ENCODE data around the gene CD79B. TPM values are rescaled to one million over a fixed set of nuclear protein-coding genes. Genes with fewer than 3 reads are reported as not detected.
"Not testable (repeated sequence)": the region's sequence is repeated elsewhere in the genome, so short reads cannot be mapped to it uniquely, and the experiment has no call there.

Gene CD79B
- total RNA-seq, 2 experiments from 2014 or later: 24.2 to 24.3 TPM

- intact Hi-C loops (cut with micrococcal nuclease); H3K36me3 Mint-ChIP-seq (ENCODE audit: low read depth): not testable (repeated sequence)
- CTCF ChIA-PET: interaction anchor here (0.6 to 2.8 kb wide), 9 partner anchors 10 to 231 kb away, joined by 3 to 11 read pairs (median 5); no protein-coding TSS in a partner anchor
Measured at GRCh38 chr17:63901971-63902370, 30.2 kb downstream of the CD79B start.

GRCh38 chr17:63898899-63899798, 33.0 kb downstream of the CD79B start:
- H3K9me3 Mint-ChIP-seq; H3K36me3 Mint-ChIP-seq (ENCODE audit: low read depth); H3K4me3 Mint-ChIP-seq; H3K27me3 Mint-ChIP-seq (ENCODE audit: low read depth); H3K4me1 Mint-ChIP-seq (ENCODE audit: low read depth); intact Hi-C loops (cut with micrococcal nuclease): not testable (repeated sequence)
- DNase-seq: peak; percentile 69
- H3K27ac Mint-ChIP-seq: peak overlapping the region; percentile 46
- CTCF ChIA-PET: interaction anchor here (0.6 to 1.3 kb wide), 5 partner anchors 9 to 47 kb away, joined by 3 to 5 read pairs (median 3); partner anchors contain the start of gene GH2

More at GRCh38 chr17:63901971-63902370, 30.2 kb downstream of the CD79B start:
- not testable (repeated sequence) for H3K27me3 Mint-ChIP-seq (ENCODE audit: low read depth); H3K9me3 Mint-ChIP-seq; H3K27ac Mint-ChIP-seq; H3K4me1 Mint-ChIP-seq (ENCODE audit: low read depth); DNase-seq; H3K4me3 Mint-ChIP-seq

DNA sequence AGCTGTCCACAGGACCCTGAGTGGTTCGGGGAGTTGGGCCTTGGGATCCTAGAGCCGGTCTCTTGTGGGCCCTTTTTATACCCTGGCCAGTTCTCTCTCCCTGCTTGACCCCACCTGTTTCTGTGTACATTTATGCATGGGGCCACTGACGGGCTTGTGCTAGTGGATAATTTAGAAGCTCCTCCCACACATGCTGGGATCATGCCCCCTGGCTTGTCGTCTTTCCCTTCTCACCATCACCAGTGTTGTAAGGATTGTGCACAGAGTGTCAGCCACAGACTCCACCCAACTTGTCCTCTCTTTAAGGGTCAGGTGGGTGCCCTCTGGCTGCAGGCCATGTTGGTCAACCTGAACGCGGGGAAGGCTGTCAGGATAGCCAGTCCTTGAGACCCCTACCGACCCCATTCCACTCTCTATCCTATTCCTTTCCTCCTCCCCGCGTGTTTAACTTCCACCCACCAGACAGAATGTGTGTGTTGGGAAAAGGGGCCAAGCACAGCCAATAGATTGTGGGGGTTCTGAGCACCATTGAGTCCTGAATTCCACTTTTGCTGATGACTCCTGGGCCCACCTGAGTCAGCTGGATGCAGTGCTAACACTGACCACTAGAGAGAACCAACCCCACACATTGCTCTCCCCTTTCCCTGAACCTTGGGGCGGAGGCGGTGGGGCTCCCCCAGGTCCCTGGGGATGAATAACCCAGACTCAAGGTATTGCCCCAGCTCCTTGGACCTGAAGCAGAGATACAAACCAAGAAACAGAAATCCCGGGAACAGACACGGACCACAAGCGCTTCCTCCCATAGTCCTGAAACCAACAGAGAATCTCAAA, 35.4 kb downstream of the CD79B start, which contains the start of gene CSH1:
Gene CSH1 (minus strand): TSS at position 51 of the 831 bp plus-strand sequence. CDS start 63 bp downstream, outside the sequence.
- H3K27ac Mint-ChIP-seq; DNase-seq; H3K9me3 Mint-ChIP-seq; H3K27me3 Mint-ChIP-seq (ENCODE audit: low read depth); intact Hi-C loops (cut with micrococcal nuclease); CTCF ChIA-PET; H3K4me1 Mint-ChIP-seq (ENCODE audit: low read depth); H3K4me3 Mint-ChIP-seq; H3K36me3 Mint-ChIP-seq (ENCODE audit: low read depth): not testable (repeated sequence)

GRCh38 chr17:63894821-63895220, 37.3 kb downstream of the CD79B start:
- intact Hi-C loops (cut with micrococcal nuclease); CTCF ChIA-PET; H3K27ac Mint-ChIP-seq; H3K27me3 Mint-ChIP-seq (ENCODE audit: low read depth); H3K4me3 Mint-ChIP-seq; H3K36me3 Mint-ChIP-seq (ENCODE audit: low read depth); H3K9me3 Mint-ChIP-seq; H3K4me1 Mint-ChIP-seq (ENCODE audit: low read depth); DNase-seq: not testable (repeated sequence)

DNA sequence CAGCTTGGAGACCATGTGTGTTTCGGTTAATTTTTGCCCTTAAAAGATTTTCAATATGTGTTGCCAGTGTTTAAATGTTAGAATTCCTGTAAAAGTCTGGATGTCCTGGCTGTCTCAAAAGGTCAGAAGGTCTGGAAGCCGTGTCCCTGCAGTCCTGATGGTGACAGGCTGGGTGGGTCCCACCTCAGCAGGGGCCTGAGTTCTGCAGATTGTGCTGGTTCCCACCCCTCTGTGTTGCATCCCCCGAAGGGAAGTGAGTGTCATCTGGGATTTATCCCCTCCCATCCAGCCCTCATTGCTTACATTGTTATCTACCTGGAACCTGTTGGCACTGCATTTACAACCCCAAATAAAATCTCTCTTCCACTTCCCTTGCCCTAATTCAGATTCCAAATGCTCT, 38.1 kb downstream of the CD79B start:
- H3K4me1 Mint-ChIP-seq (ENCODE audit: low read depth); H3K27ac Mint-ChIP-seq; H3K36me3 Mint-ChIP-seq (ENCODE audit: low read depth); H3K4me3 Mint-ChIP-seq; CTCF ChIA-PET; intact Hi-C loops (cut with micrococcal nuclease); DNase-seq; H3K9me3 Mint-ChIP-seq; H3K27me3 Mint-ChIP-seq (ENCODE audit: low read depth): not testable (repeated sequence)

- CTCF ChIA-PET: interaction anchor here (1.0 to 2.9 kb wide), 3 partner anchors 10 to 29 kb away, joined by 3 to 9 read pairs (median 3); partner anchors contain the start of gene CSHL1
- H3K4me3 Mint-ChIP-seq; H3K27me3 Mint-ChIP-seq (ENCODE audit: low read depth); H3K36me3 Mint-ChIP-seq (ENCODE audit: low read depth); DNase-seq; H3K27ac Mint-ChIP-seq; H3K4me1 Mint-ChIP-seq (ENCODE audit: low read depth); H3K9me3 Mint-ChIP-seq; intact Hi-C loops (cut with micrococcal nuclease): not testable (repeated sequence)
Measured at GRCh38 chr17:63892316-63893037, 39.7 kb downstream of the CD79B start.

GRCh38 chr17:63889026-63889848, 42.9 kb downstream of the CD79B start:
- peak; percentile 23 for DNase-seq
- H3K4me1 Mint-ChIP-seq (ENCODE audit: low read depth); H3K36me3 Mint-ChIP-seq (ENCODE audit: low read depth); H3K9me3 Mint-ChIP-seq; H3K27ac Mint-ChIP-seq; H3K27me3 Mint-ChIP-seq (ENCODE audit: low read depth); H3K4me3 Mint-ChIP-seq; intact Hi-C loops (cut with micrococcal nuclease): not testable (repeated sequence)
- CTCF ChIA-PET: interaction anchor here (0.6 to 4.1 kb wide), 16 partner anchors 8 to 244 kb away, joined by 3 to 20 read pairs (median 4); partner anchors contain the start of genes CSHL1 and GH2

DNA sequence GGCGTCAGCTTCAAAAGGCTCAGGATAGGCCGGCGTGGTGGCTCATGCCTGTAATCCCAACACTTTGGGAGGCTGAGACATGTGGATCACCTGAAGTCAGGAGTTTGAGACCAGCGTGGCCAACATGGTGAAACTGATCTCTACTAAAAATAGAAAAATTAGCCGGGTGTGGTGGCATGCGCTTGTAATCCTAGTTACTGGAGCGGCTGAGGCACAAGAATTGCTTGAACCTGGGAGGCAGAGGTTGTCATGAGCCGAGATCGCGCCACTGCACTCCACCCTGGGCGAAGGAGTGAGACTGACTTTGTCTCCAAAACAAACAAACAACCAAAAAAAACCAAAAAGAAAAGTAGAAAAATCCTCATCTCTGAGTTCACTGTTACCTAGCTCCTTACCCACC, 47.0 kb downstream of the CD79B start:
- CTCF ChIA-PET: interaction anchor here (0.7 kb wide), 1 partner anchor 291 kb away, joined by 3 read pairs; no protein-coding TSS in a partner anchor
- H3K9me3 Mint-ChIP-seq; H3K27ac Mint-ChIP-seq; H3K36me3 Mint-ChIP-seq (ENCODE audit: low read depth); H3K27me3 Mint-ChIP-seq (ENCODE audit: low read depth); intact Hi-C loops (cut with micrococcal nuclease); H3K4me3 Mint-ChIP-seq; H3K4me1 Mint-ChIP-seq (ENCODE audit: low read depth); DNase-seq: not testable (repeated sequence)

- H3K27ac Mint-ChIP-seq; H3K9me3 Mint-ChIP-seq; H3K27me3 Mint-ChIP-seq (ENCODE audit: low read depth); DNase-seq; H3K4me1 Mint-ChIP-seq (ENCODE audit: low read depth); H3K4me3 Mint-ChIP-seq; intact Hi-C loops (cut with micrococcal nuclease); H3K36me3 Mint-ChIP-seq (ENCODE audit: low read depth): not testable (repeated sequence)
- CTCF ChIA-PET: interaction anchor here (0.8 to 1.8 kb wide), 8 partner anchors 13 to 662 kb away, joined by 3 to 9 read pairs (median 4); no protein-coding TSS in a partner anchor
Measured at GRCh38 chr17:63882626-63883126, 49.5 kb downstream of the CD79B start.

DNA sequence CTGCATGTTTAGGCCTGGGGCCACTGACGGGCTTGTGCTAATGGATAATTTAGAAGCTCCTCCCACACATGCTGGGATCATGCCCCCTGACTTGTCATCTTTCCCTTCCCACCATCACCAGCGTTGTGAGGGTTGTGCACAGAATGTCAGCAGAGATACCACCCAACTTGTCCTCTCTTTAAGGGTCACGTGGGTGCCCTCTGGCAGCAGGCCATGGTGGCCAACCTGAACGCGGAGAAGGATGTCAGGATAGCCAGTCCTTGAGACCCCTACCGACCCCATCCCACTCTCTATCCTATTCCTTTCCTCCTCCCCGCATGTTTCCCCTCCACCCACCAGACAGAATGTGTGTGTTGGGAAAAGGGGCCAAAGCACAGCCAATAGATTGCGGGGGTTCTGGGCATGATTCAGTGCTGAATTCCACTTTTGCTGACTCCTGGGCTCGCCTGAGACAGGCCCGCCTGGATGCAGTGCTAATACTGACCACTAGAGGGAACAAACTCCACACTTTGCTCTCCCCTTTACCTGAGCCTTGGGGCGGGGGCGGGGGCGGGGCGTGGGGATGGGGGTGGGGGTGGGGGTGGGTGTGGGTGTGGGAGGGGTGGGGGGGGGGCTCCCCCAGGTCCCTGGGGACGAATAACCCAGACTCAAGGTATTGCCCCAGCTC, 50.1 kb downstream of the CD79B start, which contains the start of gene GH2:
Gene GH2 (minus strand): TSS at position 10 of the 667 bp plus-strand sequence. CDS start 143 bp downstream, outside the sequence.
- Mint-ChIP-seq H3K27me3 (ENCODE audit: low read depth) (no peaks in the 10 kb centered on the region), H3K36me3 (ENCODE audit: low read depth) (no peaks in the 10 kb centered on the region), H3K4me1 (ENCODE audit: low read depth) (peaks cover 2% of the 10 kb centered on the region), H3K4me3 (no peak within 1 kb of the TSS), H3K9me3 (no peaks in the 10 kb centered on the region), H3K27ac (no peak within 1 kb of the TSS)
- CTCF ChIA-PET: interaction anchor here (0.6 to 1.8 kb wide), 10 partner anchors 8 to 663 kb away, joined by 3 to 9 read pairs (median 3); no protein-coding TSS in a partner anchor
- intact Hi-C loops (cut with micrococcal nuclease): no loop called here
- DNase-seq: peak; percentile 79

Data from activated naive CD4-positive, alpha-beta T cell treated with anti-CD3 and anti-CD28 coated beads for 36 hours (primary cell).